ENCODE data around the gene EPB41.
"Not testable (repeated sequence)": the region's sequence is repeated elsewhere in the genome, so short reads cannot be mapped to it uniquely, and the experiment has no call there.

Gene EPB41

DNA sequence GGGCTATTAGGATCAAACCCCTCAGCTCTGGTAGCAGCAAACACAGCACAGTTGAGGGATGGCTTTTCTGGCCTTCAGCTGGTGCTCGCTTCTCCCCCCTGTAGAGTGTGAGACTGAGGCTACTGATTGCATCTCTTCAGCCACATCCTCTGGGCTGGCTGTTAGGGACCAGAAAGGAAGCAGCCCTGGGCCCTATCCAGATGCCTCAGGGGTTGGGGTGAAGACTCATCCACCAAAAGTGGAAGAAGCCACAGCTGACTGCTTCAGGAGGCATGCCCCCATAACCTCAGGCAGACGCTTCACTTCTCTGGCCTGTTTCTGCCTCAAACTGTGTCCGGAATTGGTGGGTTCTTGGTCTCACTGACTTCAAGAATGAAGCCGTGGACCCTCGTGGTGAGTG is 215.5 kb downstream of the EPB41 start:
- H3K27ac ChIP-seq = no peak overlapping the region
- no peaks in the 10 kb centered on the region for H3K9me3 ChIP-seq
- TF ChIP-seq CTCF (IDR thresholded peaks at IDR 0.05) = no peak
- no peaks in the 10 kb centered on the region for H3K36me3 ChIP-seq
- H3K4me1 ChIP-seq (ENCODE audit: control insufficient read depth in 1 of 2, insufficient read depth in 1 of 2, low read depth in 1 of 2, low read length in 1 of 2) = no peaks in the 10 kb centered on the region
- no peak overlapping the region for H3K4me3 ChIP-seq (ENCODE audit: low read depth in 1 of 2, low read length in 1 of 2)
- peaks cover 84% of the 10 kb centered on the region for H3K27me3 ChIP-seq

DNA sequence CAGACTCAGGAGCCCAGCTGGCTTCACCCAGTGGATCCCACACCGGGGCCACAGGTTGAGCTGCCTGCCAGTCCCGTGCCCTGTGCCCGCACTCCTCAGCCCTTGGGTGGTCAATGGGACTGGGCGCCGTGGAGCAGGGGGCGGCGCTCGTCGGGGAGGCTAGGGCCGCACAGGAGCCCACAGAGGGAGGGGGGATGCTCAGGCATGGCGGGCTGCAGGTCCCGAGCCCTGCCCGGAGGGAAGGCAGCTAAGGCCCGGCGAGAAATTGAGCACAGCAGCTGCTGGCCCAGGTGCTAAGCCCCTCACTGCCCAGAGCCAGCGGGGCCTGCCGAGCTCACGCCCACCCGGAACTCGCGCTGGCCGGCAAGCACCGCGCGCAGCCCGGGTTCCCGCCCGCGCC is 216.7 kb downstream of the EPB41 start:
- H3K9me3 ChIP-seq; H3K27ac ChIP-seq; H3K4me1 ChIP-seq (ENCODE audit: control insufficient read depth in 1 of 2, insufficient read depth in 1 of 2, low read depth in 1 of 2, low read length in 1 of 2); H3K36me3 ChIP-seq; H3K4me3 ChIP-seq (ENCODE audit: low read depth in 1 of 2, low read length in 1 of 2): not testable (repeated sequence)
- H3K27me3 ChIP-seq = peaks cover 84% of the 10 kb centered on the region

DNA sequence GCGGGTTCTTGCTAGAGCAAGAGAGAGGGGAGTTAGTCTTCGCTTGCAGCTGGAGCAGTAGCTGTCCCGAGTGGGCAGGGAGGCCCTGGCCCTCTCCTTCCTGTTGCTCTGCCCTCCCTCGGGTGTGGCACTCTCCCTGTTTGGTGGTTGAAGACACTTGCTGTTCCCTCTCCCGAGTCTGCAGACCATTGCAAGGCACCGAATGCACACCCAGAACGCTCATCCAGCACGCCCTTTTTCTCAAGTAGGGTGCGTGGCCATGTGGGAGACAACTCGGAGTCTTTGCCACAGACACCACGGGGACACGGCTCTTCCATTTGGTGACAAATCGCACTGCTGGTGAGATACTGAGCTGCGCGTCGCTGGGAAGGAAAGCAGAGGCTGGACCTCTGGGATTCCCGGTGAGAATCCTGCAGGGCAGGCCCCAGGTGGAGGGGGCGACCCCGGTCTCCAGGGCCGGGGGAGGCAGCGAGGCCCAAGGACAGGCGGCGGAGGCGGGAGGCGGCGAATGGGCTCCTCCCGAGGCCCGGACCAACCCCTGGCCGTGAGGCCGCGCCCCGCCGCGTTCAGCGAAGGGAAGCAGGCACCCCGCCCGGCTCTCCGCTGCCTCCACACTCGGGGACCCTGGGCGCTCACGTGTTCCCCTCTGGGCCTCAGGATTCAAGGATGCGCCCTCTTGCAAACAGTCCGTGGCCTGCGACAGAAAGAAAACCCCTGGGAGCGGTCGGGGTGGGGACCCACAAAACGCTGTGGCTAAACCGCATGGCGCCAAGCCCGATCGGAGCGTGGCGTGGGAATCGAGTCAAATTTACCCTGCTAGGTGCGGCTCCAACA is 219.7 kb downstream of the EPB41 start:
- H3K4me1 ChIP-seq (ENCODE audit: control insufficient read depth in 1 of 2, insufficient read depth in 1 of 2, low read depth in 1 of 2, low read length in 1 of 2) = no peaks in the 10 kb centered on the region
- peaks cover 60% of the 10 kb centered on the region for H3K27me3 ChIP-seq
- TF ChIP-seq CTCF (IDR thresholded peaks at IDR 0.05) = no peak
- H3K9me3 ChIP-seq = no peaks in the 10 kb centered on the region
- H3K4me3 ChIP-seq (ENCODE audit: low read depth in 1 of 2, low read length in 1 of 2) = no peak overlapping the region
- H3K36me3 ChIP-seq = no peaks in the 10 kb centered on the region
- H3K27ac ChIP-seq = no peak overlapping the region

- no peaks in the 10 kb centered on the region for H3K36me3 ChIP-seq
- no peaks in the 10 kb centered on the region for H3K4me1 ChIP-seq (ENCODE audit: control insufficient read depth in 1 of 2, insufficient read depth in 1 of 2, low read depth in 1 of 2, low read length in 1 of 2)
- TF ChIP-seq CTCF (IDR thresholded peaks at IDR 0.05) = no peak
- H3K27ac ChIP-seq = no peak overlapping the region
- H3K9me3 ChIP-seq = no peaks in the 10 kb centered on the region
- H3K27me3 ChIP-seq = peaks cover 55% of the 10 kb centered on the region
- H3K4me3 ChIP-seq (ENCODE audit: low read depth in 1 of 2, low read length in 1 of 2) = no peak overlapping the region
Measured at GRCh38 chr1:29134695-29135028, 220.3 kb downstream of the EPB41 start.

DNA sequence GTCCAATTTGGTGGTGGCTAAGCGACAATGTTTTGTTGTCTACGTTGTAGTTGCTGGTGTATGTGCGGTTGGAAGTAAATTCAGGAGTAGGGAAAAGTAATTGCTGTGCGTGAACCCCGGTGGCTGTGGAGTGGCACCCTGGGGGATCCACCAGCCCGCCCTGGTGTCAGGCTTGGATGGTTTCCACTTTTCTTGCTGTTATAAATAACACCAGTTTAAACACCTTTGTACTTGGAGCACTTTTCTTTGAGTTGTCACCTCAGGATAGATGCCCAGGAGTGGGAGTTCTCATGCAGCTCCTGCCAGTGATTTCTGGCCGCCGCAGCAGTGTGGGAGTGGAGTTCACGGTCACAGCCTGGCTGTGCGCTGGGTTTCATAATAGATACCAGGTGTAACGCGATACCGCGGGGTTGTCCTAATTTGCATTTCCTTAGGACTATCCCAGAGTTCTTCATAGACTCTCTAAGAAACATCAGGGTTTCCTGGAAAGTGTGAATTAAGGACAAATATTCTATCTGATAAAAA is 222.1 kb downstream of the EPB41 start:
- Histone ChIP-seq H3K4me3 (ENCODE audit: low read depth in 1 of 2, low read length in 1 of 2) (no peak overlapping the region), H3K4me1 (ENCODE audit: control insufficient read depth in 1 of 2, insufficient read depth in 1 of 2, low read depth in 1 of 2, low read length in 1 of 2) (no peaks in the 10 kb centered on the region), H3K9me3 (no peaks in the 10 kb centered on the region), H3K27ac (no peak overlapping the region), H3K36me3 (no peaks in the 10 kb centered on the region), H3K27me3 (peaks cover 44% of the 10 kb centered on the region)
- TF ChIP-seq CTCF (IDR thresholded peaks at IDR 0.05) = no peak

GRCh38 chr1:29142714-29143113 is 228.3 kb downstream of the EPB41 start:
- H3K9me3 ChIP-seq = no peaks in the 10 kb centered on the region
- peaks cover 38% of the 10 kb centered on the region for H3K36me3 ChIP-seq
- H3K4me1 ChIP-seq (ENCODE audit: control insufficient read depth in 1 of 2, insufficient read depth in 1 of 2, low read depth in 1 of 2, low read length in 1 of 2) = no peaks in the 10 kb centered on the region
- no peak for TF ChIP-seq CTCF (IDR thresholded peaks at IDR 0.05)
- H3K27me3 ChIP-seq = no peaks in the 10 kb centered on the region
- no peak overlapping the region for H3K4me3 ChIP-seq (ENCODE audit: low read depth in 1 of 2, low read length in 1 of 2)
- no peak overlapping the region for H3K27ac ChIP-seq

Measured in neutrophil (primary cell).